Ascending aorta (tissue), 2 donors: Measurements from ENCODE around the gene OXCT1. TPM values are rescaled to one million over a fixed set of nuclear protein-coding genes. Genes with fewer than 3 reads are reported as not detected.
A peak's percentile ranks its signal among the peaks of the same experiment; 100 is the strongest.

ENCODE experiments used
- DNase-seq, 2 donors: peaks; one replicate each; pipeline ENCODE4 v3.0.0-alpha.2; 2019; ENCODE audit warnings: low spot score in 2 of 2
- H3K27ac ChIP-seq, 2 donors: fragments of 200-600 bp; sonication (generic); one replicate each; pipeline ENCODE4 v1.5.1; 2016 to 2017; ENCODE audit warnings: mild to moderate bottlenecking in 1 of 2
- H3K27me3 ChIP-seq: fragments of 200-600 bp; sonication (generic); one replicate; pipeline ENCODE4 v1.5.1; 2017
- H3K36me3 ChIP-seq, 2 donors: fragments of 200-600 bp; sonication (generic); one replicate each; pipeline ENCODE4 v1.5.1; 2016
- H3K4me1 ChIP-seq, 2 donors: fragments of 200-600 bp; sonication (generic); one replicate each; pipeline ENCODE4 v1.5.1; 2016 to 2017; ENCODE audit warnings: mild to moderate bottlenecking in 1 of 2
- H3K4me3 ChIP-seq, 2 donors: fragments of 200-600 bp; sonication (generic); one replicate each; pipeline ENCODE4 v1.5.1; 2016 to 2017; ENCODE audit warnings: mild to moderate bottlenecking in 1 of 2
- H3K9me3 ChIP-seq, 2 donors: fragments of 200-600 bp; sonication (generic); one replicate each; pipeline ENCODE4 v1.5.1; 2016
- CTCF ChIP-seq, 3 experiments: fragments of 200-600 bp in 2 of 3; fragments of 450-650 bp in 1 of 3; sonication (generic) in 2 of 3; IDR thresholded peaks; one replicate each; pipeline ENCODE4 v1.5.1; 2016 to 2019; ENCODE audit warnings: antibody characterized with exemption in 3 of 3, mild to moderate bottlenecking in 1 of 3, moderate library complexity in 1 of 3
- intact Hi-C: fragments of 100-400 bp; cut with DNase I; formaldehyde crosslinking; loops from one replicate; pipeline ENCODE4 v1.15.1; 2023
- total RNA-seq: library from RNA; depleted of rRNA; stranded (reverse); fragments of >200 nt; gene quantifications from one replicate; pipeline ENCODE4 v1.1.0, GENCODE V29; 2016

The OXCT1 gene
- total RNA-seq, 1 donor from 2014 or later, result 3.1 TPM

GRCh38 chr5:41878173-41878572, 7.9 kb upstream of the OXCT1 start:
- no peak overlapping the region for H3K27ac ChIP-seq
- no peak for DNase-seq
- no peaks in the 10 kb centered on the region for H3K4me1 ChIP-seq
- no peaks in the 10 kb centered on the region for H3K36me3 ChIP-seq
- no peak for TF ChIP-seq CTCF (IDR thresholded peaks at IDR 0.05)
- H3K4me3 ChIP-seq, result no peak overlapping the region
- no peaks in the 10 kb centered on the region for H3K27me3 ChIP-seq
- intact Hi-C loops, result no loop called here
- H3K9me3 ChIP-seq, result no peaks in the 10 kb centered on the region

- intact Hi-C loops, result no loop called here
- Histone ChIP-seq H3K9me3 (no peaks in the 10 kb centered on the region), H3K27ac (no peak overlapping the region), H3K4me1 (peaks cover 0 to under 1% of the 10 kb centered on the region in 2 donors), H3K4me3 (no peak overlapping the region), H3K27me3 (no peaks in the 10 kb centered on the region), H3K36me3 (no peaks in the 10 kb centered on the region)
- TF ChIP-seq CTCF (IDR thresholded peaks at IDR 0.05), result no peak
- no peak for DNase-seq
Measured at GRCh38 chr5:41877408-41877807, 7.2 kb upstream of the OXCT1 start.

DNA sequence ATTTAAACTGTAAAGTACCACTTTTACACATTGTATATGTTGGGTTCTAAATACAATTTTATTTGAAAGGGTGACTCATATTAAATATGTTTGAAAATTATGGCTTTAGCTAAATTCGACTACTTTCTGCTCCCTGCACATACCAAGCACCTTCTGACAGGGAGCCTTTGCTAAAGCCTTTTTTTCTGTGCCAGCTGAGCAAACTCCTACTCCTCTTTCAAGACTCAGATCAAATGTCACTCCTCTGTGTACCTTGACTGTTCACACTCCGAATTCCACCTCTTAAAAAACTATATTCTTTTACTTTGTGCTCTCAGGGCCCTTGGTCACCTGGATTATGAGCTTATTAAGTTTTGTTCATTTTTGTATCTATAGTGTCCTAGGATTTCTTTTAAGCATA, 6.5 kb upstream of the OXCT1 start:
- intact Hi-C loops, result no loop called here
- DNase-seq, result no peak
- Histone ChIP-seq H3K9me3 (no peaks in the 10 kb centered on the region), H3K36me3 (no peaks in the 10 kb centered on the region), H3K27me3 (no peaks in the 10 kb centered on the region), H3K27ac (no peak overlapping the region), H3K4me1 (peaks cover 0 to 5% of the 10 kb centered on the region in 2 donors), H3K4me3 (no peak overlapping the region)
- no peak for TF ChIP-seq CTCF (IDR thresholded peaks at IDR 0.05)

DNA sequence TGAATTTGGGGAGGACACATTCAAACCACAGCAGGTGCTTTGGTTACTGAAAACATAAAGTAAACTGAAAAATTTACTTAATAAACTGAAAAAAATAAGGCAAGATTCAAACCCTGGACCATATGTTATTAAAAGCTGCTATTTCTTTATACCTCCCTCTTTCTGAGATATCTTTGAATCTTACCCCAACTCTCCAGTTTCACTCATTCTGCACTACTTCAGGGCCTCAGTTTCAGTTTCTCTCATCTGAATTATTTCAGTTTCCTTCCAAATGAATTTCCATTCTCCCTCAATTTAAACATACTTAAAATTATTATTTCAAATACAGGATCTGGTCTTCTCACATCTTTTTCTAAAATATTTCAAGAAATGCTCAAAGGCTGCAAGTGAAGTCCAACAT, 4.9 kb upstream of the OXCT1 start:
- Histone ChIP-seq H3K9me3 (no peaks in the 10 kb centered on the region), H3K4me1 (peaks cover 0 to 13% of the 10 kb centered on the region in 2 donors), H3K4me3 (no peak overlapping the region), H3K27me3 (no peaks in the 10 kb centered on the region), H3K27ac (no peak overlapping the region), H3K36me3 (no peaks in the 10 kb centered on the region)
- no peak for DNase-seq
- TF ChIP-seq CTCF (IDR thresholded peaks at IDR 0.05), result no peak
- intact Hi-C loops, result no loop called here

GRCh38 chr5:41874512-41875060, 4.4 kb upstream of the OXCT1 start:
- Histone ChIP-seq H3K36me3 (no peaks in the 10 kb centered on the region), H3K9me3 (no peaks in the 10 kb centered on the region), H3K27me3 (no peaks in the 10 kb centered on the region), H3K4me1 (peaks cover 0 to 13% of the 10 kb centered on the region in 2 donors), H3K27ac (no peak overlapping the region), H3K4me3 (no peak overlapping the region)
- intact Hi-C loops, result no loop called here
- no peak for DNase-seq
- TF ChIP-seq CTCF (IDR thresholded peaks at IDR 0.05), result no peak

DNA sequence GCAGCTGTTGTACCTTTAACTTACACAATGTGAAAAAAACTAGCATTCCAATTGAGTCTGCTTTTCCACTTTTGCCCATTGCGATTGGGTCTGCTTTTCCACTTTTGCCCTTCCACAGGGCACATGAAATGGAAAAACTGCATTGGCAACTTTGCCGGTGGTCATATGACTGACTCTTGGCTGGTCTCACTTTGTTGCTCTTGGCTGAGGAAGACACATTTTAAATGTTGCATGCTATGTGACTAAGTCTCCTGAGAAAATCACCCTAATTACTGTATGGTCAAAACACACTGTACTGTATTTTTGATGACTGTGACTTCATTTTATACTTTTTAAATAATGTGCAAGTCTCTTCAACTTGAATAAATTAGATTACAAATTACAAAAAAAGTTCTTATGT, 1.6 kb upstream of the OXCT1 start:
- H3K4me1 ChIP-seq, result peaks cover 0 to 20% of the 10 kb centered on the region in 2 donors
- H3K9me3 ChIP-seq, result no peaks in the 10 kb centered on the region
- intact Hi-C loops, result no loop called here
- TF ChIP-seq CTCF (IDR thresholded peaks at IDR 0.05), result no peak
- peak in 1 of 2 donors; percentile 87 for DNase-seq
- H3K27ac ChIP-seq, result peak overlapping the region; percentile 95 to 97
- no peak overlapping the region for H3K4me3 ChIP-seq
- no peaks in the 10 kb centered on the region for H3K27me3 ChIP-seq
- H3K36me3 ChIP-seq, result no peaks in the 10 kb centered on the region
